Measurements from ENCODE around the gene ZNF462. TPM values are rescaled to one million over a fixed set of nuclear protein-coding genes. Genes with fewer than 3 reads are reported as not detected.

The ZNF462 gene
- total RNA-seq, 1 experiment from 2014 or later, result 11.9 TPM

GRCh38 chr9:106869458-106869857 lies 6.5 kb downstream of the ZNF462 start:
- no peaks in the 10 kb centered on the region for H3K9me3 ChIP-seq (replicated peaks)
- H3K4me3 ChIP-seq, result no peak overlapping the region
- no peak overlapping the region for H3K27ac ChIP-seq
- H3K36me3 ChIP-seq, result peaks cover 9% of the 10 kb centered on the region
- no peaks in the 10 kb centered on the region for H3K27me3 ChIP-seq (replicated peaks)
- H3K4me1 ChIP-seq (replicated peaks), result peaks cover 16% of the 10 kb centered on the region
- no peak for DNase-seq (ENCODE audit: low read depth in 1 of 2, low spot score in 2 of 2)

DNA sequence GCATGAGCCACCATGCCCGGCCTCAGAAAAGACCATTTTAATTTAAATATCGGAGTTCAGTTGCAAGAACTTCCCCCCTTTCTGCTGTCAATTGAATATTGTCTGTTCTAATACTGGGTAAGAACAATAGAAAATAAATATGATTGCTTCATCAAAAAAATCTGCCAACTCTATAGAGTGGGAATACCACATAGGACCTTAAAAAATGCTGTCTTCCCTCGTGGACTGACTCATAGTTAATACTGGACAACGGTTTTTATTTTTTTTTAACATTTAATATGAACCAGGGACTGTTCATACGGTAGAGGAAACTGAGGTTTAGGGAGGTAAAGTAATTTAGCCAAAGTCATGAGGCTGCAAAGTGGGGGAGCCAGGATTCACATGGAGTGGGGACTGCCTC lies 9.7 kb downstream of the ZNF462 start:
- Histone ChIP-seq H3K27me3 (replicated peaks) (no peaks in the 10 kb centered on the region), H3K4me3 (no peak overlapping the region), H3K4me1 (replicated peaks) (no peaks in the 10 kb centered on the region; the same call in 1 of the 2 replicates), H3K27ac (no peak overlapping the region), H3K36me3 (peaks cover 4% of the 10 kb centered on the region), H3K9me3 (replicated peaks) (no peaks in the 10 kb centered on the region)
- no peak for DNase-seq (ENCODE audit: low read depth in 1 of 2, low spot score in 2 of 2)

GRCh38 chr9:106874031-106874430 lies 11.1 kb downstream of the ZNF462 start:
- Histone ChIP-seq H3K9me3 (replicated peaks) (no peaks in the 10 kb centered on the region), H3K27me3 (replicated peaks) (no peaks in the 10 kb centered on the region), H3K4me3 (no peak overlapping the region), H3K27ac (no peak overlapping the region), H3K36me3 (peaks cover under 1% of the 10 kb centered on the region), H3K4me1 (replicated peaks) (peaks cover 10% of the 10 kb centered on the region)
- no peak for DNase-seq (ENCODE audit: low read depth in 1 of 2, low spot score in 2 of 2)

GRCh38 chr9:106874652-106875051 lies 11.7 kb downstream of the ZNF462 start:
- Histone ChIP-seq H3K27me3 (replicated peaks) (no peaks in the 10 kb centered on the region), H3K4me1 (replicated peaks) (peaks cover 14% of the 10 kb centered on the region), H3K4me3 (no peak overlapping the region), H3K27ac (no peak overlapping the region), H3K9me3 (replicated peaks) (no peaks in the 10 kb centered on the region), H3K36me3 (peaks cover 1% of the 10 kb centered on the region)
- DNase-seq (ENCODE audit: low read depth in 1 of 2, low spot score in 2 of 2), result no peak

GRCh38 chr9:106875529-106875928 lies 12.6 kb downstream of the ZNF462 start:
- Histone ChIP-seq H3K9me3 (replicated peaks) (no peaks in the 10 kb centered on the region), H3K36me3 (peaks cover 7% of the 10 kb centered on the region), H3K27me3 (replicated peaks) (no peaks in the 10 kb centered on the region), H3K4me1 (replicated peaks) (peaks cover 23% of the 10 kb centered on the region), H3K27ac (no peak overlapping the region), H3K4me3 (no peak overlapping the region)
- no peak for DNase-seq (ENCODE audit: low read depth in 1 of 2, low spot score in 2 of 2)

DNA sequence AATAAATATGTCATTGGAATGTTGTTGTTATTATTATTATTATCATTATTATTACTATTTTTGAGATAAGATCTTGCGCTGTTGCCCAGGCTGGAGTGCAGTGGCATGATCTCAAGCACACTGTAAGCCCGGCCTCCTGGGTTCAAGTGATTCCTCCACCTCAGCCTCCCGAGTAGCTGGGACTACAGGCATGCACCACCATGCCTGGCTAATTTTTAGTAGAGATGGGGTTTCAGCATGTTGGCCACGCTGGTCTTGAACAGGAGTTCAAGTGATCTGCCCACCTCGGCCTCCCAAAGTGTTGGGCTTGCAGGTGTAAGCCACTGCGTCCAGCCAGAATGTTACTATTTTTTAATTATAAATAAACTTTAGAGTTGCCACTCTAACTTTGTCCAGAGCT lies 14.4 kb downstream of the ZNF462 start:
- no peak overlapping the region for H3K4me3 ChIP-seq
- H3K36me3 ChIP-seq, result peaks cover 11% of the 10 kb centered on the region; the same call in 1 of the 2 replicates
- no peaks in the 10 kb centered on the region for H3K9me3 ChIP-seq (replicated peaks)
- no peaks in the 10 kb centered on the region for H3K27me3 ChIP-seq (replicated peaks)
- peaks cover 26% of the 10 kb centered on the region for H3K4me1 ChIP-seq (replicated peaks)
- H3K27ac ChIP-seq, result no peak overlapping the region
- no peak for DNase-seq (ENCODE audit: low read depth in 1 of 2, low spot score in 2 of 2)

DNA sequence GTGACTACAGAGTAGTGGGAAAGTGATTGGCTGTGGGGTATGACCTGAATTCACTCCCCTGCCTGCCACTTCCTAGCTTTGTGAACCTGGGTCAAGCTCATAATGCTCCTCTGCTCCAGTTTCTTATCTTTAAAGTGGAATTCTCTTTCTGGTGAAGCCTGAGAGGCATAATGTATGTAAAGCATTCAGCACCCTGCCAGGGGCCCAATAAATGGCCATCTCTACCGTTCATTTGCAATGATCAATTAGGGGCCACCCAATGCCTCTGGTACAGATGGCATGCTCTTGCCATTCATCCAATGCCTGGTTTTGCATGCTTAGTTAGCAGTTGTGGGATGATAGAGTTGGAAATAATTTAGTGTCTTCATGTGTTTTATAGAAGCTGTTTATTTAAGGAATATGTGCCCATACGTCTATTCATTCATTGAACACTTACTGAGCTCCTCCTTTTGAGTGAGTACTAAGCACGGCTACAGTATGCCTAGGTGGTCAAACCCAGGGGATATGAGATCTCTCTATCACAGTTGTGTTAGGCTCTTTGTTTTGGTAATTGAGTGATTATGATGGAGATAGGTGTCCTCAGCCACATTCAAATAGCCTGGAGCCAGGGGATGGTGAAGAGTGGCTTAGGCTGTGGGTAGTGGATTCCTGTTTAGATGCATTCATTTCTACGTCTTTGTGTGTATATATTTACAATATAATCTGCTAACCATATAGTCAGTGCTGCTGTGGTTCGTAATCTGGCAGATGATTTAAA lies 15.3 kb downstream of the ZNF462 start:
- H3K9me3 ChIP-seq (replicated peaks), result no peaks in the 10 kb centered on the region
- H3K4me1 ChIP-seq (replicated peaks), result peaks cover 30% of the 10 kb centered on the region
- no peak for DNase-seq (ENCODE audit: low read depth in 1 of 2, low spot score in 2 of 2)
- no peak overlapping the region for H3K4me3 ChIP-seq
- H3K27ac ChIP-seq, result peak overlapping the region; percentile 15
- peaks cover 11% of the 10 kb centered on the region; the same call in 1 of the 2 replicates for H3K36me3 ChIP-seq
- H3K27me3 ChIP-seq (replicated peaks), result no peaks in the 10 kb centered on the region

DNA sequence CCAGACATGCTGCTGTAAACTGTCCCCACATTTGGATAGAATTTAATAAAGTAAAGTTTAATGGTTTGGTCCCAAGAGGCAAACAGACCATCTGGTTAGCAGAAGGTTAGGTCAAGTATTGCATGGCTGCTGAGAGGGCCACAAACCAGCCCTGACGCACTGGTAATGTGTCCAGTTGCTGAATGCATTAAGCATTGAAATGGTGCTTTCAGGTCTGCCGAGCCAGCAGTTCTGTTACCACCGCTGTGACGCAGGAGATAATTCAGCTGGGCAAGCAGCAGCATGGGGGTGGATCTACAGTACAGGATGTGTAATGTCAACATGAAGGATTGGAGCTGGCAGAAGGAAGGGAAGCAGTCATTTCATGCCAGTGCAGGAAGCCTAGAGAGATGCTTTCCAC lies 16.0 kb downstream of the ZNF462 start:
- no peaks in the 10 kb centered on the region for H3K9me3 ChIP-seq (replicated peaks)
- DNase-seq (ENCODE audit: low read depth in 1 of 2, low spot score in 2 of 2), result peak; percentile 57 to 77
- H3K27me3 ChIP-seq (replicated peaks), result no peaks in the 10 kb centered on the region
- H3K27ac ChIP-seq, result peak overlapping the region; percentile 15
- peaks cover 11% of the 10 kb centered on the region; the same call in 1 of the 2 replicates for H3K36me3 ChIP-seq
- H3K4me1 ChIP-seq (replicated peaks), result peaks cover 37% of the 10 kb centered on the region
- no peak overlapping the region for H3K4me3 ChIP-seq

GRCh38 chr9:106879439-106879882 lies 16.5 kb downstream of the ZNF462 start:
- H3K9me3 ChIP-seq (replicated peaks), result no peaks in the 10 kb centered on the region
- no peaks in the 10 kb centered on the region for H3K27me3 ChIP-seq (replicated peaks)
- no peak overlapping the region for H3K4me3 ChIP-seq
- peaks cover 42% of the 10 kb centered on the region for H3K4me1 ChIP-seq (replicated peaks)
- peaks cover 11% of the 10 kb centered on the region; the same call in 1 of the 2 replicates for H3K36me3 ChIP-seq
- no peak for DNase-seq (ENCODE audit: low read depth in 1 of 2, low spot score in 2 of 2)
- H3K27ac ChIP-seq, result no peak overlapping the region

DNA sequence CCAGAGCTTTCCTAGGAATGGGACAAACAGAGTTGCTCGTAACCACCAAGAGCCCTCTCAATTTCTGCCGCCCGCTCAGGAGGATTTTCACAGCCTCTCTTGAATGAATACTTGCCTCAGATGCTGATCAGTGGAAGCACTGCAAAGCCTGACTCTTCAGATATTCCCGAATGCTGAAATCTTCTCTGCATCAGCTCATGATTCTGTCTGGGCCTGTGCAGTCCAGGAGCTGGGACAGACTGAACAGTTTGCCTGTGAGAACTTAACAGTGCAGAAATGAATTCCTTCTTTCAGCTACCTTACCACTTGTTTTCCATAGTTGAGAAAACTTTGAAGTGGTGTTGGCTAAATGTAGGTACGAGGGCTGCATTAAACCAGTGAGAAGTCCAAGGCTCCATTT lies 17.1 kb downstream of the ZNF462 start:
- no peak for DNase-seq (ENCODE audit: low read depth in 1 of 2, low spot score in 2 of 2)

DNA sequence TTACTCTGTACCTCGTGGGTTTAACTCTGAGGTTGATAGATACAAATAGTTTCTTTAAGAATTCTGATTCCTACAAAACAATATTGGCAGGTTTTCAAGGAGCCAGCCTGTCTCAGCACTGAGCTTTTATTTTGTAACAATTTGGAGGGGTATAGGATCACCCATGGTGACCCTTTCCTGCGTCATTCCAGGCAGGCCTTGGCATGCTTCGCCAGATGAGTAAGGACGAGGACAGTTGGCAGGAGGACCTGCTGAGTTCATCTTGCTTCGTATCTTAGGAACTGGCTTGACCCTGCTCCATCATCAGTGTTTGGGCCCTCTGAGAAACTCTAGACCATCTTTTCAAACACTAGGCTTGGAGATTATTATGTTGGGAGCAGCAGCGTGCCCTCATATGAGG lies 17.9 kb downstream of the ZNF462 start:
- peaks cover 11% of the 10 kb centered on the region; the same call in 1 of the 2 replicates for H3K36me3 ChIP-seq
- no peaks in the 10 kb centered on the region for H3K9me3 ChIP-seq (replicated peaks)
- no peaks in the 10 kb centered on the region for H3K27me3 ChIP-seq (replicated peaks)
- H3K27ac ChIP-seq, result no peak overlapping the region
- DNase-seq (ENCODE audit: low read depth in 1 of 2, low spot score in 2 of 2), result no peak
- H3K4me1 ChIP-seq (replicated peaks), result peaks cover 56% of the 10 kb centered on the region
- no peak overlapping the region for H3K4me3 ChIP-seq

More for the DNA sequence above, 17.1 kb downstream of the ZNF462 start:
- Histone ChIP-seq H3K4me3 (no peak overlapping the region), H3K27ac (no peak overlapping the region), H3K27me3 (replicated peaks) (no peaks in the 10 kb centered on the region), H3K36me3 (peaks cover 11% of the 10 kb centered on the region; the same call in 1 of the 2 replicates), H3K4me1 (replicated peaks) (peaks cover 49% of the 10 kb centered on the region), H3K9me3 (replicated peaks) (no peaks in the 10 kb centered on the region)

GRCh38 chr9:106883030-106883429 lies 20.1 kb downstream of the ZNF462 start:
- H3K36me3 ChIP-seq, result peaks cover 11% of the 10 kb centered on the region; the same call in 1 of the 2 replicates
- peaks cover 61% of the 10 kb centered on the region for H3K4me1 ChIP-seq (replicated peaks)
- no peaks in the 10 kb centered on the region for H3K9me3 ChIP-seq (replicated peaks)
- no peaks in the 10 kb centered on the region for H3K27me3 ChIP-seq (replicated peaks)
- no peak overlapping the region for H3K27ac ChIP-seq
- no peak for DNase-seq (ENCODE audit: low read depth in 1 of 2, low spot score in 2 of 2)
- no peak overlapping the region for H3K4me3 ChIP-seq

DNA sequence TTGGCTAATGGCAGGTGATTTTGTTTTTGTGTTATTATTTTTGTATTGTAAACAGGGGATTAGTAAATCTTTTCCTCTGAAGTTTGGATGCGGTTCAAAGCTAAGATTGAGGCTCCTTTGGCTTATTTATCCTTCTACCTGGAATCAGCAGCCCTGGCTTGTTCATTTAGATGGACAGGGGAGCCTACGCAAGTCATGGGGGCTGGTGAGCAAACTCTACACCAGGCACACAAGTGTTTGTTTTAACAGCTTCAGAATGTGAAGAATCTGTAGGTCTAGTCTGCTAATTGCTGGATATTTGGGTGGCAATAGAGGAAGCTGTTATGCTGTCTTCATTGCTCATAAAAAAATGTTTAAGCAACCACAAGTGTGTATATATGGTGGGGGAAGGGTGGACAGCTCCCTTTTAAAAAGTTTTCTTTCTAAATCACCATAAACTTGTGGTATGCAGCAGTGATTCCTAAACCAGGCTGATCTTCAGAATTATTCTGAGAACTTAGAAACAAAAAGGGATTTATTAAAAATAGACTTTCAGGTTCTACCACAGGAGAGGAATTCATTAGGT lies 20.7 kb downstream of the ZNF462 start:
- H3K4me3 ChIP-seq, result no peak overlapping the region
- H3K36me3 ChIP-seq, result peaks cover 11% of the 10 kb centered on the region; the same call in 1 of the 2 replicates
- no peaks in the 10 kb centered on the region for H3K27me3 ChIP-seq (replicated peaks)
- DNase-seq (ENCODE audit: low read depth in 1 of 2, low spot score in 2 of 2), result peak in 1 of 2 experiments; percentile 63
- H3K27ac ChIP-seq, result peak overlapping the region; percentile 1; the same call in 1 of the 2 replicates
- no peaks in the 10 kb centered on the region for H3K9me3 ChIP-seq (replicated peaks)
- H3K4me1 ChIP-seq (replicated peaks), result peaks cover 54% of the 10 kb centered on the region

- 0 out of 2 replicates have a peak, but pooled peaks cover 3% of the 10 kb centered on the region for H3K36me3 ChIP-seq
- H3K4me1 ChIP-seq (replicated peaks), result peaks cover 40% of the 10 kb centered on the region
- H3K27ac ChIP-seq, result 0 out of 2 replicates have a peak overlapping the region, but pooled peaks have one; percentile 20
- no peaks in the 10 kb centered on the region for H3K27me3 ChIP-seq (replicated peaks)
- no peaks in the 10 kb centered on the region for H3K9me3 ChIP-seq (replicated peaks)
- H3K4me3 ChIP-seq, result no peak overlapping the region
- DNase-seq (ENCODE audit: low read depth in 1 of 2, low spot score in 2 of 2), result no peak
Measured at GRCh38 chr9:106885451-106885850, 22.5 kb downstream of the ZNF462 start.

All from SJSA1 (cell line).